Endothelial cell of umbilical vein (primary cell): ENCODE measurements around the gene MAD2L2. TPM values are rescaled to one million over a fixed set of nuclear protein-coding genes. Genes with fewer than 3 reads are reported as not detected.

Source experiments
- BruUV-seq: library from RNA; stranded (reverse); fragments of 400-500 nt; replicated peaks from 2 replicates; lab custom pipeline; 2021; lab: Mats Ljungman, UMichigan
- CTCF ChIA-PET: fragments of 300-600, 350-600 bp; sonication (Branson Sonifier 250); formaldehyde crosslinking; loops from one replicate; lab custom pipeline; 2021; ENCODE audit warnings: antibody characterized with exemption, inconsistent platforms; lab: Charles Lee
- POLR2A ChIA-PET: fragments of 300-600, 350-600 bp; sonication (Branson Sonifier 250); formaldehyde crosslinking; loops from one replicate; lab custom pipeline; 2021; ENCODE audit warnings: antibody characterized with exemption, inconsistent platforms; lab: Charles Lee
- DNase-seq: peaks from one replicate; pipeline ENCODE4 v3.0.0-alpha.2; 2011; ENCODE audit warnings: low read depth, low spot score
- FAIRE-seq: peaks from 2 replicates; lab custom pipeline; 2011; peaks lifted over from hg19 to GRCh38; lab: Jason Lieb, UNC
- H2AFZ ChIP-seq: 2 replicates; pipeline ENCODE4 v1.6.0; 2012; ENCODE audit warnings: low read depth, low read length, control low read depth, inconsistent platforms
- H3K27ac ChIP-seq: 2 replicates; pipeline ENCODE4 v1.5.1; 2011; ENCODE audit warnings: low read depth, mild to moderate bottlenecking, control low read depth, low read length, moderate library complexity; ENCODE audit not compliant: insufficient read depth
- H3K27me3 ChIP-seq, 2 experiments: 2 replicates each; pipeline versions ENCODE4 v1.6.0 to v1.6.1; 2011; ENCODE audit warnings: low read length in 2 of 2, mixed read lengths in 1 of 2; ENCODE audit not compliant: control insufficient read depth in 2 of 2, insufficient read depth in 2 of 2
- H3K36me3 ChIP-seq, 2 experiments: 2 replicates in 1 of 2; 3 replicates in 1 of 2; pipeline ENCODE4 v1.5.1; 2011; ENCODE audit warnings: low read length in 2 of 2, mild to moderate bottlenecking in 1 of 2, moderate library complexity in 1 of 2; ENCODE audit not compliant: control insufficient read depth in 2 of 2, insufficient read depth in 2 of 2; ENCODE audit errors: extremely low read depth in 1 of 2
- H3K4me1 ChIP-seq: 3 replicates; pipeline ENCODE4 v1.5.1; 2011; ENCODE audit warnings: mild to moderate bottlenecking, low read length; ENCODE audit not compliant: control insufficient read depth, insufficient read depth; ENCODE audit errors: extremely low read depth
- H3K4me2 ChIP-seq: 2 replicates; pipeline ENCODE4 v1.6.1; 2011; ENCODE audit warnings: low read length, control low read depth, mixed read lengths; ENCODE audit not compliant: insufficient read depth
- H3K4me3 ChIP-seq, 3 experiments: fragments of 200-600 bp in 1 of 3; sonication (generic), shearing (Covaris generic) in 1 of 3; replicated peaks in 1 of 3; 2 replicates each; pipeline ENCODE4 v1.5.1; 2011 to 2016; ENCODE audit warnings: control low read depth in 3 of 3, low read length in 3 of 3, mild to moderate bottlenecking in 2 of 3, inconsistent platforms in 1 of 3, low read depth in 1 of 3, moderate library complexity in 1 of 3; ENCODE audit not compliant: insufficient read depth in 1 of 3
- H3K79me2 ChIP-seq: 2 replicates; pipeline ENCODE4 v1.6.0; 2012; ENCODE audit warnings: low read length, inconsistent platforms; ENCODE audit not compliant: control insufficient read depth, insufficient read depth
- H3K9ac ChIP-seq: replicated peaks from 2 replicates; pipeline ENCODE3; 2011; ENCODE audit warnings: low read length, control low read depth; ENCODE audit not compliant: insufficient read depth; ENCODE audit errors: extremely low read depth
- H3K9me1 ChIP-seq: replicated peaks from 3 replicates; pipeline ENCODE4 v1.6.0; 2011; ENCODE audit warnings: mild to moderate bottlenecking, low read length; ENCODE audit not compliant: control insufficient read depth, insufficient read depth; ENCODE audit errors: extremely low read depth
- H3K9me3 ChIP-seq: replicated peaks from 2 replicates; pipeline ENCODE4 v1.5.1; 2012; ENCODE audit warnings: low read length, inconsistent platforms; ENCODE audit not compliant: control insufficient read depth, insufficient read depth
- H4K20me1 ChIP-seq: replicated peaks from 2 replicates; pipeline ENCODE3; 2011; ENCODE audit warnings: mild to moderate bottlenecking, low read length; ENCODE audit not compliant: control insufficient read depth, insufficient read depth; ENCODE audit errors: extremely low read depth
- FOS ChIP-seq: IDR thresholded peaks from 2 replicates; pipeline ENCODE4 v1.6.1; 2011; ENCODE audit warnings: mild to moderate bottlenecking, low read length, moderate library complexity, borderline replicate concordance; ENCODE audit not compliant: insufficient read depth
- GATA2 ChIP-seq: IDR thresholded peaks from 2 replicates; pipeline ENCODE4 v1.7.0; 2011; ENCODE audit warnings: low read depth, mild to moderate bottlenecking, moderate library complexity, mixed read lengths, low read length; ENCODE audit not compliant: insufficient read length, insufficient read depth
- MYC ChIP-seq: IDR thresholded peaks from one replicate; pipeline ENCODE4 v1.6.1; 2011; ENCODE audit warnings: mild to moderate bottlenecking, low read depth, low read length
- POLR2A ChIP-seq: IDR thresholded peaks from 2 replicates; pipeline ENCODE4 v1.6.1; 2012; ENCODE audit warnings: low read depth, mild to moderate bottlenecking, control low read depth, low read length
- dilution Hi-C: fragments of 300-500 bp; cut with MboI; formaldehyde crosslinking; loops from one replicate; pipeline ENCODE4 v1.15.0; 2019; ENCODE audit warnings: low sequenced_read_pairs; ENCODE audit not compliant: extremely low pct_ligation_motif_present
- intact Hi-C: fragments of 100-400 bp; cut with micrococcal nuclease; formaldehyde crosslinking; loops from one replicate; pipeline ENCODE4 v1.10.0; 2022
- polyA plus RNA-seq, 4 experiments: library from polyadenylated mRNA; depleted of rRNA in 3 of 4; stranded (reverse) in 3 of 4; unstranded in 1 of 4; fragments of >200 nt; gene quantifications; 2 replicates each; pipeline versions ENCODE4 v1.2.1 to v1.2.3, GENCODE V29; 2011 to 2012; ENCODE audit warnings: missing spikeins in 1 of 4
- total RNA-seq: library from RNA; stranded (reverse); gene quantifications from 2 replicates; pipeline ENCODE4 v1.2.3, GENCODE V29; 2021
- TF ChIP-seq, protein P1 (sequence below), 2 donors: IDR thresholded peaks; 1 replicate in 1 of 2; 2 replicates in 1 of 2; pipeline ENCODE4 v1.5.1; 2011; ENCODE audit warnings: low read length in 2 of 2, mild to moderate bottlenecking in 2 of 2, moderate library complexity in 2 of 2, control low read depth in 1 of 2, inconsistent platforms in 1 of 2, low read depth in 1 of 2; ENCODE audit not compliant: insufficient read depth in 1 of 2; ENCODE audit errors: extremely low read depth in 1 of 2
- TF ChIP-seq, protein P2 (sequence below): IDR thresholded peaks from 2 replicates; pipeline ENCODE4 v1.6.1; 2011; ENCODE audit not compliant: insufficient read depth, insufficient read length

MAD2L2 gene
- total and polyA plus RNA-seq, 2 donors (not counting 3 experiments of a cell fraction or from before 2014, with no cell fraction given): 35.9 to 74.2 TPM

DNA sequence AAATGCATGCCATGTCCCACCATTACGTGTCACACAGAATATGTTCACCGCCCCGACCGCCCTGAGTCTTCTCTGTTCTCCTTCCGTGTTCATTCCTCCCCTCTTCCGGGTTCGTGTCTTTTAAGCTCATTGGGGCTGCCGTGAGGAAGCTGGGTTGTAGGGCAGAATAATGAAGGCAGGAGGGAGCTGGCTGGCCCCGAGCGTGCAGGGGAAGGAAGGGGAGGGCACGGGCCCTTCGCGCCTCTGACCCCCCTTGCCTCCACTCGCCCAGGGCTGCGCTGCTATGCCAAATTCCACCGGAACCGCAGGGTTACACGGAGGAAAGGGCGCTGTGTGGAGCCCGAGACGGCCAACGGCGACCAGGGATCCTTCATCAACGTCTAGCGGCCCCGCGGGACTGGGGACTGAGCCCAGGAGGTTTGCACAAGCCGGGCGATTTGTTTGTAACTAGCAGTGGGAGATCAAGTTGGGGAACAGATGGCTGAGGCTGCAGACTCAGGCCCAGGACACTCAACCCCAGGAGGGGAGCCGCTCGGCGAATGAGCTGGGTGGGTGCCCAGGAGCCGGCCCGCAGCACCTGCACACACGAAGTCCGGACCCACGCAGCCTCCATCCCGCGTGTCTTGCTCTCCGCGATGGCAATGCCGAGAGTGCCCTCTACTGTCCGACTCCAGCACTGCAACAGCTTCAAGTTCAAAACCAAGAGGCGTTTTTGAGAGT is 38.5 kb upstream of the MAD2L2 start:
- TF ChIP-seq, protein P1, sequence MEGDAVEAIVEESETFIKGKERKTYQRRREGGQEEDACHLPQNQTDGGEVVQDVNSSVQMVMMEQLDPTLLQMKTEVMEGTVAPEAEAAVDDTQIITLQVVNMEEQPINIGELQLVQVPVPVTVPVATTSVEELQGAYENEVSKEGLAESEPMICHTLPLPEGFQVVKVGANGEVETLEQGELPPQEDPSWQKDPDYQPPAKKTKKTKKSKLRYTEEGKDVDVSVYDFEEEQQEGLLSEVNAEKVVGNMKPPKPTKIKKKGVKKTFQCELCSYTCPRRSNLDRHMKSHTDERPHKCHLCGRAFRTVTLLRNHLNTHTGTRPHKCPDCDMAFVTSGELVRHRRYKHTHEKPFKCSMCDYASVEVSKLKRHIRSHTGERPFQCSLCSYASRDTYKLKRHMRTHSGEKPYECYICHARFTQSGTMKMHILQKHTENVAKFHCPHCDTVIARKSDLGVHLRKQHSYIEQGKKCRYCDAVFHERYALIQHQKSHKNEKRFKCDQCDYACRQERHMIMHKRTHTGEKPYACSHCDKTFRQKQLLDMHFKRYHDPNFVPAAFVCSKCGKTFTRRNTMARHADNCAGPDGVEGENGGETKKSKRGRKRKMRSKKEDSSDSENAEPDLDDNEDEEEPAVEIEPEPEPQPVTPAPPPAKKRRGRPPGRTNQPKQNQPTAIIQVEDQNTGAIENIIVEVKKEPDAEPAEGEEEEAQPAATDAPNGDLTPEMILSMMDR (IDR thresholded peaks at IDR 0.05; ENCODE audit: extremely low read depth in 1 of 2, insufficient read depth in 1 of 2, low read depth in 1 of 2, low read length in 2 of 2): peak; percentile 88 to 91
- TF ChIP-seq, protein P2, sequence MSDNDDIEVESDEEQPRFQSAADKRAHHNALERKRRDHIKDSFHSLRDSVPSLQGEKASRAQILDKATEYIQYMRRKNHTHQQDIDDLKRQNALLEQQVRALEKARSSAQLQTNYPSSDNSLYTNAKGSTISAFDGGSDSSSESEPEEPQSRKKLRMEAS: no peak
- TF ChIP-seq MYC: peak; percentile 34
- TF ChIP-seq FOS: no peak
- no peak for TF ChIP-seq POLR2A
- TF ChIP-seq GATA2: no peak
- POLR2A ChIA-PET: interaction anchor here (1.0 to 1.6 kb wide), 2 partner anchors 25 to 55 kb away, joined by 3 to 5 read pairs; partner anchors contain the start of gene FBXO6
- no peaks in the 10 kb centered on the region for H3K36me3 ChIP-seq
- peaks cover 0 to 4% of the 10 kb centered on the region in 2 experiments for H3K27me3 ChIP-seq
- H3K4me3 ChIP-seq: peak overlapping the region in 2 of 3 experiments; percentile 4 to 34
- peak overlapping the region; percentile 75 for H2AFZ ChIP-seq
- FAIRE-seq (peak; percentile 81), DNase-seq (peak; percentile 76)
- no TSS peak for BruUV-seq
- peaks cover 4% of the 10 kb centered on the region for H3K4me1 ChIP-seq
- peak overlapping the region; percentile 62 for H3K4me2 ChIP-seq
- dilution Hi-C loops: no loop called here
- no peaks in the 10 kb centered on the region for H3K9me3 ChIP-seq
- no peaks in the 10 kb centered on the region for H3K79me2 ChIP-seq
- H4K20me1 ChIP-seq: no peaks in the 10 kb centered on the region
- intact Hi-C loops: loop anchor here (1.0 to 5.0 kb wide), 3 partner anchors 37 to 69 kb away; partner anchors contain the start of genes FBXO6 and MAD2L2
- H3K27ac ChIP-seq: no peak overlapping the region
- no peak overlapping the region for H3K9ac ChIP-seq
- no peaks in the 10 kb centered on the region for H3K9me1 ChIP-seq
- CTCF ChIA-PET: interaction anchor here (0.7 to 9.8 kb wide), 21 partner anchors 11 to 682 kb away, joined by 3 to 170 read pairs (median 6); partner anchors contain the start of genes AGTRAP, CLCN6, FBXO2 and FBXO44
